Ishikawa (cell line): Measurements from ENCODE around the gene IMMP1L.

Source experiments
- CEBPB ChIP-seq: IDR thresholded peaks from 2 replicates; pipeline ENCODE4 v1.6.1; 2012
- CREB1 ChIP-seq: IDR thresholded peaks from 2 replicates; pipeline ENCODE4 v1.6.1; 2012; ENCODE audit warnings: low read depth
- EGR1 ChIP-seq: IDR thresholded peaks from 2 replicates; pipeline ENCODE4 v1.6.1; 2012
- EP300 ChIP-seq: IDR thresholded peaks from 2 replicates; pipeline ENCODE4 v1.6.1; 2012; ENCODE audit warnings: borderline replicate concordance
- FOXM1 ChIP-seq: IDR thresholded peaks from 2 replicates; pipeline ENCODE4 v1.6.1; 2012; ENCODE audit warnings: low read depth, borderline replicate concordance
- NFIC ChIP-seq: IDR thresholded peaks from 2 replicates; pipeline ENCODE4 v1.6.1; 2012
- RAD21 ChIP-seq: IDR thresholded peaks from 2 replicates; pipeline ENCODE4 v1.6.1; 2012; ENCODE audit warnings: low read depth
- REST ChIP-seq: IDR thresholded peaks from 2 replicates; pipeline ENCODE4 v1.6.1; 2012; ENCODE audit warnings: low read depth, mild to moderate bottlenecking
- TAF1 ChIP-seq: IDR thresholded peaks from 2 replicates; pipeline ENCODE4 v1.6.1; 2012; ENCODE audit warnings: low read depth, mild to moderate bottlenecking
- TCF12 ChIP-seq: IDR thresholded peaks from 2 replicates; pipeline ENCODE4 v1.6.1; 2012; ENCODE audit warnings: low read depth
- TEAD4 ChIP-seq: IDR thresholded peaks from 2 replicates; pipeline ENCODE4 v1.6.1; 2012
- USF1 ChIP-seq: IDR thresholded peaks from 2 replicates; pipeline ENCODE4 v1.6.1; 2012
- YY1 ChIP-seq: IDR thresholded peaks from 2 replicates; pipeline ENCODE4 v1.6.1; 2012; ENCODE audit warnings: low read depth
- ZBTB7A ChIP-seq: IDR thresholded peaks from 2 replicates; pipeline ENCODE4 v1.6.1; 2012; ENCODE audit warnings: low read depth
- TF ChIP-seq, protein P1 (sequence below): IDR thresholded peaks from 2 replicates; pipeline ENCODE4 v1.6.1; 2012

IMMP1L gene

DNA sequence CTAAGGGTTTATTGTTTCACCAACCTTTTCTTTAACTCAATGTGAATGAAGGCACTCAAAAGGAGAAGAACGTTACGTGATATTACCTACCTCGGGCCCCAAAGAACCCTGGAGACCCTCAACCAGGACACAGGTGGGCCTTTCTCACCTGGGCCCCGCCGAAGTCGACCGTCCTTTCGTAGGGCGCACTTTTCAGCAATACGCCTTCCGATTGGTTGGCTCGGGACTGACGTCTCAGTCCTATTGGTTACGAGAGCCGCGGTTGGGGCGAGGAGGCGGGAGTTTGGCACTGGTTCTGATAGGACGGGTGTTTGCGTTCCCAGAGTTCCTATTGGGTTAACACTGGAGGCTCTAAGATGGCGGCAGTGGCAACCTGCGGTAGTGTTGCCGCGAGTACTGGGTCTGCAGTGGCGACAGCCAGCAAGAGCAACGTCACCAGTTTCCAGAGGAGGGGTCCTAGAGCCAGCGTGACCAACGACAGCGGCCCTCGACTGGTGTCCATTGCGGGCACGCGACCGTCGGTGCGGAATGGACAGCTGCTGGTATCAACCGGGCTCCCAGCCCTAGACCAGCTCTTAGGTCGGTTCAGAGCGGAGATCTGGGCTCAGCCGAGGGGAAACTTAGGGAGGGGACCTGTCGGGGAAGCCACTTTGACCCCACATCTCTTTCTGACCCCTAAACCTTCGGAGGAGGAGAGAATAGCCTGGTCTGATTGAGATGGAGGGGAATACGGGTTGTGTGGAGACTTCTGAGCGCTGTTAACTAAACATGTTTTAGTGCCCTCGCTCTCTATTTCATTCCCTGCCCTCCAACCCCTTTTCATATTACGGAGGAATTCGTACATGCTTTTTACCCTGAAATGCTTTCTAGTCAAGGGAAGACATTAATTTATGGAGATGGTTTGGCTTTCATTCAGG is at the start of gene IMMP1L, which contains the start of gene ELP4:
IMMP1L (minus strand) TSS at position 194 of the 917 bp plus-strand sequence. CDS start 46,346 bp downstream, outside the sequence.
ELP4 (plus strand) TSS at position 339 of the 917 bp plus-strand sequence; CDS start at position 357, 18 bp downstream.
- peak; percentile 95 for TF ChIP-seq YY1
- TF ChIP-seq CEBPB, result no peak
- peak; percentile 84 for TF ChIP-seq FOXM1
- 0 out of 2 replicates have a peak, but pooled peaks have one; percentile 51 for TF ChIP-seq CREB1
- peak; percentile 97 for TF ChIP-seq TAF1
- no peak for TF ChIP-seq EGR1
- TF ChIP-seq ZBTB7A, result 0 out of 2 replicates have a peak, but pooled peaks have one; percentile 55
- no peak for TF ChIP-seq USF1
- TF ChIP-seq, protein P1, sequence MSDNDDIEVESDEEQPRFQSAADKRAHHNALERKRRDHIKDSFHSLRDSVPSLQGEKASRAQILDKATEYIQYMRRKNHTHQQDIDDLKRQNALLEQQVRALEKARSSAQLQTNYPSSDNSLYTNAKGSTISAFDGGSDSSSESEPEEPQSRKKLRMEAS, result peak; percentile 49; the same call in 1 of the 2 replicates
- peak; percentile 44; the same call in 1 of the 2 replicates for TF ChIP-seq TCF12
- 0 out of 2 replicates have a peak, but pooled peaks have one; percentile 10 for TF ChIP-seq TEAD4
- peak; percentile 44 for TF ChIP-seq NFIC

DNA sequence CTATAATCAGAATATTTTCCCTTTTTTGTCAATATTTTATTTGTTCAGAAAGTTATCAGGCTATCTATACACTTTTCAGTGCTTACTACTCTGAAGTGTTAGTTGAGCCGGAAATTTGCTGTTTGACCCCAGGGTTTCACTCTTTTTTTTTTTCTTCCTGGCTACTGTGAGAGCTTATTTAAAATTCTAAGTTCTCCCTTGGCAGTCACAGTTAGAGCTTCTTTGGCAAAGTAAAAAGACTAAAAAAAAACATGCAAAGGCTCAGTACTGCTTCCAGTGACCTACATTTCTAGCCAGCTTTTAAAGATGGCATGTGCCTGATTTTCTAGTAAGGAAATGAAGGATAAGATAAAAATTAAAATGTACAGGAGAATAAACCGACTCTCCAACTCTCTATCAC is 48.6 kb upstream of the IMMP1L start:
- TF ChIP-seq TEAD4, result no peak
- TF ChIP-seq, protein P1, result no peak
- TF ChIP-seq TAF1, result no peak
- TF ChIP-seq TCF12, result no peak
- TF ChIP-seq CREB1, result no peak
- TF ChIP-seq YY1, result no peak
- TF ChIP-seq CEBPB, result no peak
- TF ChIP-seq USF1, result no peak
- TF ChIP-seq FOXM1, result no peak
- no peak for TF ChIP-seq EGR1
- TF ChIP-seq NFIC, result no peak
- no peak for TF ChIP-seq RAD21
- no peak for TF ChIP-seq ZBTB7A
- no peak for TF ChIP-seq EP300

DNA sequence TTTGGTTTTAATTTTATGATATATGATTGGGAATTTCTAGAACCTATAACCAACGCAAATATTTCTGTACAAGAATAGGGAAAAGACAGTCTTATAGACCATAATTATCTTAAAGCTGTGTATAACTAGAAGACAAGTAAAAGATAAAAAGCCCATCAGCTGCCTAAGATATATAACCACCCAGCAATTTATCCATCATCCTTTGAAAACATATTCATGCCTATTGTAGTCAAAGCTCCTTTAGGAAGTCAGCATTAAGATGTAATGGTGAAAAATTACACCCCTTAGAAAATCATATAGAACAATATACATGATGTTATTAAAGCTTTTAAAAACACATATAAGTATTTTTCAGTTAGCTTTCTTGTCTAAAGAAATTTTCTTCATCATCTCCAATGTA is 46.5 kb upstream of the IMMP1L start:
- TF ChIP-seq CREB1, result no peak
- TF ChIP-seq YY1, result no peak
- TF ChIP-seq EGR1, result no peak
- no peak for TF ChIP-seq FOXM1

DNA sequence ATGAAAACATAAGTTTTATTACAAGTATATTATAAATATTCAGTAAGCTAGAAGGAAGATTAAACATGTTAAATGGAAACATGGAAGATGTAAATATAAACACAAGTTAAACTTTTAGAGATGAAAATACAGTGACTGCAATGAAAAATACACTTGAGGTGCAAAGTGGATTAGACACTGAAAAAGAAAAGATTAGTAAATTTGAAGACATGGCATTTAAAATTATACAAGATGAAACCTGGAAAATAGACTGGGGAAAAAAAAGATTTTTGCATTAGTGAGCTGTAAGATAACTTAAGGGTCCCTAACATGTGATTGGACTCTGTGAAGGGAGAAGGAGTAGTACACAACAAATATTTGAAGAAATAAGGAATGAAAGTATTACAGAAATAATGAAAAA is 33.4 kb upstream of the IMMP1L start:
- TF ChIP-seq ZBTB7A (no peak), EGR1 (no peak), YY1 (no peak), RAD21 (no peak), TAF1 (no peak), FOXM1 (no peak), CEBPB (no peak), USF1 (no peak), TCF12 (no peak), TEAD4 (no peak), CREB1 (no peak), EP300 (no peak), NFIC (no peak)
- TF ChIP-seq, protein P1, result no peak

DNA sequence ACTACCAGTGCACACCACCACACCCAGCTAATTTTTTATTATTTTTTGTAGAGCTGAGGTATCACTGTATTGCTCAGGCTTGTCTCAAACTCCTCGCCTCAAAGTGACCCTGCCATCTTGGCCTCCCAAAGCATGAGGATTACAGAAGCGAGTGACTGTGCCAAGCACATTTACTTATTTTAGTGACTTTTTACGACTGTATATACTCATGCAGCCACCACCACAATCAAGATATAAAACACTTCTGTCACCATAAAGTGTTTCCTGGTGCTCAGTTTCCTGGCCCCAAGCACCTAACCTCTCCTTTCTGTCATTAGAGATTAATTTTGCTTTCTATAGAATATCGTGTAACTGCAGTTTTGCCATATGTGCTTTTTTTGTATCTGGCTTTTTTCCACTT is 26.1 kb upstream of the IMMP1L start:
- TF ChIP-seq TAF1 (no peak), CEBPB (no peak), EP300 (no peak), ZBTB7A (no peak), TCF12 (no peak), CREB1 (no peak), YY1 (no peak)
- TF ChIP-seq, protein P1, result no peak

GRCh38 chr11:31531293-31531692 is 21.9 kb upstream of the IMMP1L start:
- no peak for TF ChIP-seq EP300

GRCh38 chr11:31529701-31530100 is 20.3 kb upstream of the IMMP1L start:
- TF ChIP-seq ZBTB7A (no peak), EGR1 (no peak), YY1 (no peak), CEBPB (no peak), RAD21 (no peak), TCF12 (no peak), NFIC (no peak), TEAD4 (no peak), EP300 (no peak), CREB1 (no peak), FOXM1 (no peak), USF1 (no peak), TAF1 (no peak), REST (no peak)
- TF ChIP-seq, protein P1, result no peak
